Iris pigment epithelial cell (primary cell): Measurements from ENCODE around the gene CDH23.

Experiments
- DNase-seq: peaks from one replicate; pipeline ENCODE4 v3.0.0-alpha.2; 2011; ENCODE audit warnings: low read depth

Gene CDH23

GRCh38 chr10:71392791-71393781 is 3.6 kb upstream of the CDH23 start:
- no peak for DNase-seq

- no peak for DNase-seq
Observed at GRCh38 chr10:71393841-71394475, 2.8 kb upstream of the CDH23 start.

GRCh38 chr10:71394926-71395562 is 1.7 kb upstream of the CDH23 start:
- no peak for DNase-seq

GRCh38 chr10:71395621-71396020 is 1.1 kb upstream of the CDH23 start:
- DNase-seq, result no peak

- no peak for DNase-seq
Observed at GRCh38 chr10:71396084-71396710, 523 bp upstream of the CDH23 start.

GRCh38 chr10:71397296-71398212 is 834 bp downstream of the CDH23 start:
- no peak for DNase-seq

GRCh38 chr10:71398976-71399375 is 2.3 kb downstream of the CDH23 start:
- DNase-seq, result no peak

- no peak for DNase-seq
Observed at GRCh38 chr10:71399946-71400345, 3.2 kb downstream of the CDH23 start.

- DNase-seq, result no peak
Observed at GRCh38 chr10:71401056-71401455, 4.3 kb downstream of the CDH23 start.

GRCh38 chr10:71402005-71402404 is 5.3 kb downstream of the CDH23 start:
- DNase-seq, result no peak

- DNase-seq, result no peak
Observed at GRCh38 chr10:71404503-71405295, 8.0 kb downstream of the CDH23 start.

- DNase-seq, result no peak
Observed at GRCh38 chr10:71406878-71407277, 10.2 kb downstream of the CDH23 start.

GRCh38 chr10:71408436-71409225 is 11.9 kb downstream of the CDH23 start:
- no peak for DNase-seq

- no peak for DNase-seq
Observed at GRCh38 chr10:71409516-71410104, 12.9 kb downstream of the CDH23 start.

- DNase-seq, result no peak
Observed at GRCh38 chr10:71413581-71413980, 16.9 kb downstream of the CDH23 start.

- DNase-seq, result no peak
Observed at GRCh38 chr10:71414359-71414758, 17.6 kb downstream of the CDH23 start.

GRCh38 chr10:71419002-71419540 is 22.4 kb downstream of the CDH23 start:
- DNase-seq, result no peak

- no peak for DNase-seq
Observed at GRCh38 chr10:71419750-71420149, 23.0 kb downstream of the CDH23 start.

GRCh38 chr10:71421075-71421434 is 24.3 kb downstream of the CDH23 start:
- no peak for DNase-seq
